Measurements from ENCODE around the gene CHMP4B. TPM values are rescaled to one million over a fixed set of nuclear protein-coding genes. Genes with fewer than 3 reads are reported as not detected.

Gene CHMP4B
- total RNA-seq, 1 donor from 2014 or later, result 101 TPM

GRCh38 chr20:33830371-33830770, 19.2 kb downstream of the CHMP4B start:
- intact Hi-C loops (cut with DNase I), result no loop called here
- no peak for ATAC-seq (ENCODE audit: poor library complexity)
- DNase-seq, result no peak

- DNase-seq, result no peak
- intact Hi-C loops (cut with DNase I), result no loop called here
- ATAC-seq (ENCODE audit: poor library complexity), result peak; percentile 46
Observed at GRCh38 chr20:33832103-33832804, 21.1 kb downstream of the CHMP4B start.

- no peak for ATAC-seq (ENCODE audit: poor library complexity)
Observed at GRCh38 chr20:33833333-33833732, 22.2 kb downstream of the CHMP4B start.

GRCh38 chr20:33835615-33836172, 24.5 kb downstream of the CHMP4B start:
- no peak for DNase-seq
- intact Hi-C loops (cut with DNase I), result no loop called here
- no peak for ATAC-seq (ENCODE audit: poor library complexity)

More at GRCh38 chr20:33833333-33833732, 22.2 kb downstream of the CHMP4B start:
- intact Hi-C loops (cut with DNase I), result no loop called here
- no peak for DNase-seq

- ATAC-seq (ENCODE audit: poor library complexity) (no peak), DNase-seq (no peak)
- intact Hi-C loops (cut with DNase I), result no loop called here
Observed at GRCh38 chr20:33836277-33836676, 25.1 kb downstream of the CHMP4B start.

GRCh38 chr20:33837096-33837830, 26.1 kb downstream of the CHMP4B start:
- ATAC-seq (ENCODE audit: poor library complexity) (no peak), DNase-seq (no peak)
- intact Hi-C loops (cut with DNase I), result no loop called here

- intact Hi-C loops (cut with DNase I), result no loop called here
- DNase-seq, result no peak
- ATAC-seq (ENCODE audit: poor library complexity), result no peak
Observed at GRCh38 chr20:33838035-33838864, 27.1 kb downstream of the CHMP4B start.

GRCh38 chr20:33839591-33839990, 28.4 kb downstream of the CHMP4B start:
- ATAC-seq (ENCODE audit: poor library complexity) (peak; percentile 81), DNase-seq (peak; percentile 72)
- intact Hi-C loops (cut with DNase I), result no loop called here

GRCh38 chr20:33840160-33840559, 29.0 kb downstream of the CHMP4B start:
- ATAC-seq (ENCODE audit: poor library complexity) (no peak), DNase-seq (no peak)
- intact Hi-C loops (cut with DNase I), result no loop called here

GRCh38 chr20:33840759-33841435, 29.7 kb downstream of the CHMP4B start:
- DNase-seq, result no peak
- no peak for ATAC-seq (ENCODE audit: poor library complexity)
- intact Hi-C loops (cut with DNase I), result no loop called here

GRCh38 chr20:33841436-33841799, 30.3 kb downstream of the CHMP4B start:
- ATAC-seq (ENCODE audit: poor library complexity), result no peak
- DNase-seq, result no peak
- intact Hi-C loops (cut with DNase I), result no loop called here

- no peak for ATAC-seq (ENCODE audit: poor library complexity)
- no peak for DNase-seq
- intact Hi-C loops (cut with DNase I), result no loop called here
Observed at GRCh38 chr20:33842346-33842745, 31.2 kb downstream of the CHMP4B start.

- ATAC-seq (ENCODE audit: poor library complexity) (no peak), DNase-seq (no peak)
- intact Hi-C loops (cut with DNase I), result no loop called here
Observed at GRCh38 chr20:33843050-33843449, 31.9 kb downstream of the CHMP4B start.

- intact Hi-C loops (cut with DNase I), result no loop called here
- no peak for DNase-seq
- no peak for ATAC-seq (ENCODE audit: poor library complexity)
Observed at GRCh38 chr20:33843854-33844253, 32.7 kb downstream of the CHMP4B start.

GRCh38 chr20:33846291-33846935, 35.3 kb downstream of the CHMP4B start:
- intact Hi-C loops (cut with DNase I), result no loop called here

GRCh38 chr20:33847006-33847405, 35.9 kb downstream of the CHMP4B start:
- intact Hi-C loops (cut with DNase I), result no loop called here
- DNase-seq (no peak), ATAC-seq (ENCODE audit: poor library complexity) (no peak)

More at GRCh38 chr20:33846291-33846935, 35.3 kb downstream of the CHMP4B start:
- ATAC-seq (ENCODE audit: poor library complexity) (peak; percentile 48), DNase-seq (no peak)

GRCh38 chr20:33848391-33848790, 37.2 kb downstream of the CHMP4B start:
- ATAC-seq (ENCODE audit: poor library complexity) (no peak), DNase-seq (no peak)
- intact Hi-C loops (cut with DNase I), result no loop called here

- no peak for DNase-seq
- intact Hi-C loops (cut with DNase I), result no loop called here
- no peak for ATAC-seq (ENCODE audit: poor library complexity)
Observed at GRCh38 chr20:33850159-33850558, 39.0 kb downstream of the CHMP4B start.
